ENCODE results near the gene CADM2.

The CADM2 gene

DNA sequence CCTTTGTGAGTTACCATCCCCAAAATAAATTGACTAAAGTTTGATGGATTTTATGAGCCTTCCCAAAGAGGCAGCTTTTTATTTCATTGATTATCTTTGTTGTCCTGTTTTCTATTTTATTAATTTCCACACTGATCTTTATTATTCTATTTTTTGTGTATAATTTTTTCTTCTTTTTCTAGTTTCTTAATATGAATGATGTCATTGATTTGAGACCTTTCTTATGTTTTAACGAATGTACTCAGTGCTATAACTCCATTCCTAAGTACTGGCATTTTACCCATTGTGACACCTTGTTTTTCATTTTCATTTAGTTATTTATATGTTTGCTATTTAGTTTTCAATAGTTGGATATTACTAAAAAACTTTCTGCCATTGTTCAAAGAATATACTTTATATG, 565.3 kb downstream of the CADM2 start:
- Histone ChIP-seq H3K36me3 (no peaks in the 10 kb centered on the region), H3K4me2 (no peak overlapping the region), H3K27me3 (no peaks in the 10 kb centered on the region), H3K27ac (no peak overlapping the region), H3K4me1 (no peaks in the 10 kb centered on the region), H3K4me3 (no peak overlapping the region), H4K20me1 (no peaks in the 10 kb centered on the region), H3K9ac (no peak overlapping the region), H3K9me3 (replicated peaks in 1 of 11) (no peaks in the 10 kb centered on the region)
- TF ChIP-seq Cebpa-rat (IDR thresholded peaks at IDR 0.05): no peak

DNA sequence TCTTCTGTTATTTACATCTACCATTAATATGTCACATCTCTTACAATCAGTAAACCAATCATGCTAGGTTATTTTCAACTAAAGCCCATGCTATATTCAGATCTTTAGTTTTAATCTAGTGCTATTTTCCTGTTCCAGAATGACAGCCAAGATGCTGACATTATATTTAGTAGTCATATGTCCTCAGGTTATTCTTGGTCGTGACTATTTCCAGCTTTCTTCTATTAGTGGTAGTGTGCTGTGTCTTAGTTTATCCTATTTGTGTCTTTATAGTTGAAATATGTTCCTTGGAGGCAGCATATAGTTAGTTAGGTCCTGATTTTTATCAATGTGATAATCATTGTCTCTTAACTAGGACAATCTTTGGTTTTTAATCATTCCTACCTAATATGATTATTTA, 566.5 kb downstream of the CADM2 start:
- Histone ChIP-seq H3K4me1 (no peaks in the 10 kb centered on the region), H3K27ac (no peak overlapping the region), H3K27me3 (no peaks in the 10 kb centered on the region), H3K9ac (no peak overlapping the region), H3K4me2 (no peak overlapping the region), H3K36me3 (no peaks in the 10 kb centered on the region), H3K4me3 (no peak overlapping the region), H3K9me3 (replicated peaks in 1 of 11) (no peaks in the 10 kb centered on the region), H4K20me1 (no peaks in the 10 kb centered on the region)
- no peak for TF ChIP-seq Cebpa-rat (IDR thresholded peaks at IDR 0.05)

DNA sequence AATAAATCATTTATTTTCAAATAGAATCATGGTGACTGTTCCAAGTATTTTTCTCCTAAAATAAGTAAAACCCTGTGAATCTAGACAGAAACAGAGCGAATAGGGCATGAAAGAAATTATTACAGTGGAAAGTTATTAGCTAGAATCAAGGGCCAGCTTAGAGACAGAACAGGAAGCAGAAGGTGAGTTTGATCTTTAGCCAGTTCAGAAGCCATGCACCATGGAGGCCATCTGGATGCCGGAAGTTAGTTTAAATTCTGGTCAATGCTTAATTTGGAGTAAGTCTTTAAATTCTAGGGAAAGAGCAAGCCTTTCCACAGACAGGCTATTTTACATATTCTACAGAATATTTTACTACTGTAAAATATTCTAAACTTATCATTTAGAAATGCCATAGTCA, 574.8 kb downstream of the CADM2 start:
- no peak overlapping the region for H3K9ac ChIP-seq
- H3K9me3 ChIP-seq (replicated peaks in 1 of 11): 0 out of 22 replicates have a peak, but pooled peaks cover 0 to 4% (median 0%) of the 10 kb centered on the region in 11 experiments
- H3K4me2 ChIP-seq: no peak overlapping the region
- TF ChIP-seq Cebpa-rat (IDR thresholded peaks at IDR 0.05): no peak
- H4K20me1 ChIP-seq: no peaks in the 10 kb centered on the region
- no peak overlapping the region for H3K4me3 ChIP-seq
- no peaks in the 10 kb centered on the region for H3K36me3 ChIP-seq
- H3K27me3 ChIP-seq: no peaks in the 10 kb centered on the region
- H3K4me1 ChIP-seq: peaks cover 0 to 23% (median under 1%) of the 10 kb centered on the region in 10 experiments; a peak in 7 of 20 replicates
- H3K27ac ChIP-seq: no peak overlapping the region

DNA sequence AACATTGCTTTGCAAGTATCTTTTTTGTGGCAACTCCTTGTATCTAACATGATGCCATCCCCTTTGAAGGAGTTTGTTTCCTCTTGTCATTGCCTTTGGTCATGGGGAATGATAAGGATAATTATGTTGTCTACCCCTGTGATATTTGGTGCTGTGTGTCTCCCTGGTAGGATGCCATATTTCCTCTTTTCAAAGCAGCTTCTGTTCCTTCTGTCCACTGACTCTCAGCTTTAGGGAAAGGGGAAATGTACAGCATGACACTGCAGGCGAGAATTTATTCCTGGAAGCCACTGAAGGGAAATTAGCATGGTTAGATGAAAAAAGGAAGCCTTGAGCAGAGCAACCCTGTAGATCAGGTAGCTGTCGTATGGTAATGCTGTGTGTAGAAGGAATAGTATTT, 576.7 kb downstream of the CADM2 start:
- Histone ChIP-seq H3K4me1 (peaks cover 0 to 33% (median 4%) of the 10 kb centered on the region in 10 experiments; a peak in 7 of 20 replicates), H3K36me3 (no peaks in the 10 kb centered on the region), H3K9ac (no peak overlapping the region), H3K9me3 (replicated peaks in 1 of 11) (0 out of 22 replicates have a peak, but pooled peaks cover 0 to 4% (median 0%) of the 10 kb centered on the region in 11 experiments), H3K4me2 (peak overlapping the region in 3 of 11 experiments; percentile 33 to 60 (median 58); a peak in 5 of 22 replicates), H3K4me3 (no peak overlapping the region), H4K20me1 (no peaks in the 10 kb centered on the region), H3K27me3 (no peaks in the 10 kb centered on the region), H3K27ac (peak overlapping the region in 2 of 11 experiments; percentile 18 to 23; a peak in 1 of 22 replicates)
- TF ChIP-seq Cebpa-rat (IDR thresholded peaks at IDR 0.05): no peak

DNA sequence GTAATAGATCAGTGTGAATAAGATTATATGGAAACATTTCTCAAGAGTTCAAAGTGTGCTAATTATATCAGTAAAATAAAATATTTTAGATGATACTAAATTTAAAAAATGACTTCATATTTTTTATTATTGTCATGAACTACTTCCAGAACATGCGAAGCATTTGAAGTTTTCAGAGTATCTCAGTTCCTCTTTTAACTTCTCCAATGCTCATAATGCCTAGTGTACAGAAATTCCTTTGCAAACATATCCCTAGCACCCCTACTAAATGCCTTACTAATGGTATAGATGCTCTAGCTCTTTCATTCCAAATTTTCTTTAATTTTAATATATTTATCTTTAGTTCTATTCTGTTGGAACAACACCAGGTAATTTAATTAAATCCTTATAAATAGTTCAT, 580.4 kb downstream of the CADM2 start:
- Histone ChIP-seq H3K4me1 (peaks cover 0 to 33% (median 4%) of the 10 kb centered on the region in 10 experiments; a peak in 7 of 20 replicates), H4K20me1 (no peaks in the 10 kb centered on the region), H3K27me3 (no peaks in the 10 kb centered on the region), H3K9ac (no peak overlapping the region), H3K4me2 (peak overlapping the region in 2 of 11 experiments; percentile 43 to 59; a peak in 3 of 22 replicates), H3K4me3 (no peak overlapping the region), H3K27ac (no peak overlapping the region; a peak in 1 of 22 replicates), H3K9me3 (replicated peaks in 1 of 11) (no peaks in the 10 kb centered on the region), H3K36me3 (no peaks in the 10 kb centered on the region)
- no peak for TF ChIP-seq Cebpa-rat (IDR thresholded peaks at IDR 0.05)

DNA sequence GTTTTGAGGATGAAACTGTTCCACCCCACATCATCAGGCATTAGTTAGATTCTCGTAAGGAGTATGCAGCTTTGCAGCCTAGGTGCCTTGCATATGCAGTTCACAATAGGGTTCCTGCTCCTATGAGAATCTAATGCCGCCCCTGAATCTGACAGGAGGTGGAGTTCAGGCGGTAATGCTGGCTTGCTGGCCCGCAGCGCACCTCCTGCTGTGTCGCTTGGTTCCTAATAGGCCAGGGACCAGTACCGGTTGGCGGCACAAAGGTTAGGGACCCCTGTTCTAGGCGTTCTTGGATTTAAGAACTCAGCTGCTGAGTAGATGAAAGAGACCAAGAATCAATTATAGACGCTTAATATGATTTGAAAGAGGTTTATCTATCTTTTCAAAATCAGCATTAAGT, 595.4 kb downstream of the CADM2 start:
- Histone ChIP-seq H3K4me3 (no peak overlapping the region), H3K9me3 (replicated peaks in 1 of 11) (no peaks in the 10 kb centered on the region), H3K27ac (no peak overlapping the region), H4K20me1 (no peaks in the 10 kb centered on the region), H3K36me3 (no peaks in the 10 kb centered on the region), H3K9ac (no peak overlapping the region), H3K4me1 (no peaks in the 10 kb centered on the region), H3K4me2 (no peak overlapping the region), H3K27me3 (no peaks in the 10 kb centered on the region)
- no peak for TF ChIP-seq Cebpa-rat (IDR thresholded peaks at IDR 0.05)

DNA sequence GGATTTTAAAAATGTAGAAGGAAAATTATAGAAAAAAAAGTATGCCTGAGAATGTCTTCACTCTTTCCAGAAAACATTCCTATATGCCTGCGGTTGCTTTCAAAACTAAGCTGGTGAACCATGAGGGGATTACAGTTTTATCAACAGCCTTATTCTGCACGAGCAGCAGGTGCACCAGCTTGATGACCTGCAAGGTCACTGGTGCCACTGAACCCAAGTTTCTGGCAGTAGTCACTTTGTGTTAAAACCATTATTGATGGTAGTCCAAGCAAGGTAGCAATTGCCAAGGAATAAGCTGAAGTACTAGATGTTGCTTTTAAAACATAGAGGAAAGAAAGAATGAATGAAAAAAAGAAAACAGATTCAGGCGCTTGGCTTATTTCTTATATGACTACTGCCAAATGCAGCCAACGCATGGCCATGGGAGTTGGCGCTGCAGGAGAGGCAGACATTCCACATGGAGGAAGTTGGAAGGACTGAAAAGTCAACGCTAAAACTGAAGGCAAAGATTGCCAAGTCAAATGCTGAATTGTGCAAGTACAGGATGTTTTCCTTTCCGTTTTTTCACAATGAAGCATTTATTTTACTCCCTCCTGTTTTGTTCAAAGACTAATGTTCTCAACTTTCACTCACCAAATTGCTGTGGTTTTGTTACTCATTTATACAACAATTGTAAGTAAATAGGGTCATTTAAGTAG, 601.4 kb downstream of the CADM2 start:
- no peaks in the 10 kb centered on the region for H3K9me3 ChIP-seq (replicated peaks in 1 of 11)
- no peak overlapping the region for H3K4me2 ChIP-seq
- no peak overlapping the region for H3K4me3 ChIP-seq
- no peak for TF ChIP-seq Cebpa-rat (IDR thresholded peaks at IDR 0.05)
- H3K27ac ChIP-seq: no peak overlapping the region
- no peaks in the 10 kb centered on the region for H4K20me1 ChIP-seq
- no peak overlapping the region for H3K9ac ChIP-seq
- no peaks in the 10 kb centered on the region for H3K4me1 ChIP-seq
- H3K36me3 ChIP-seq: no peaks in the 10 kb centered on the region
- no peaks in the 10 kb centered on the region for H3K27me3 ChIP-seq

DNA sequence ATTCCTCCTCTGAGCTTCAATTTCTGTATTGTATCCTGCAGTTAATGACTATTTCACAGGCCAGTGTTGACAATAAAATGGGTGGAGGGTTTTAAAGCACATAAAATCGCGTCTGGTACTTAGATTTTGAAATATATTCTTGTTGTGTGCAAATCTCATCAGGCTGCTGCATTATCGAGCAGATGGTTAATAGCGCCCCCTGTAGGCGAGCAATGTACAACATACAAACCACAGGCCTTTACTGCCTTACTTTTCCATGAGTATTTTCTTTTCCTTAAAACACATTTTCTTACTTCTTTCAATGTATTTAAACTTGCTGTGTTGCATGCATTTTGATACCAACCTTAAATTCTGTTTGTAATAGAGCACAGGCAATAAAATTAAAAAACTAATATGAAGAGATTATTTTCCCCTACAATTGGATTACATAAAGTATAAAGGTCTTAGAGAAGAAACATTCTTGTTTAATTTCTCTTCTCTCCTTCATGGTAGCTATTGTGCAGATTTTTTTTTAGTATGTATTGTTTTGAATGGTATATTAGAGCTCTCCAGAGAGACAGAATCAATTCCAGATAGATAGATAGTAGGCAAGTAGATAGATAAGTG, 608.4 kb downstream of the CADM2 start:
- Histone ChIP-seq H3K9me3 (replicated peaks in 1 of 11) (no peaks in the 10 kb centered on the region), H3K9ac (no peak overlapping the region), H3K36me3 (no peaks in the 10 kb centered on the region), H3K4me2 (no peak overlapping the region), H4K20me1 (no peaks in the 10 kb centered on the region), H3K4me3 (no peak overlapping the region), H3K27me3 (no peaks in the 10 kb centered on the region), H3K27ac (no peak overlapping the region), H3K4me1 (peaks cover 0 to 6% (median 0%) of the 10 kb centered on the region in 10 experiments; a peak in 2 of 20 replicates)
- TF ChIP-seq Cebpa-rat (IDR thresholded peaks at IDR 0.05): no peak

DNA sequence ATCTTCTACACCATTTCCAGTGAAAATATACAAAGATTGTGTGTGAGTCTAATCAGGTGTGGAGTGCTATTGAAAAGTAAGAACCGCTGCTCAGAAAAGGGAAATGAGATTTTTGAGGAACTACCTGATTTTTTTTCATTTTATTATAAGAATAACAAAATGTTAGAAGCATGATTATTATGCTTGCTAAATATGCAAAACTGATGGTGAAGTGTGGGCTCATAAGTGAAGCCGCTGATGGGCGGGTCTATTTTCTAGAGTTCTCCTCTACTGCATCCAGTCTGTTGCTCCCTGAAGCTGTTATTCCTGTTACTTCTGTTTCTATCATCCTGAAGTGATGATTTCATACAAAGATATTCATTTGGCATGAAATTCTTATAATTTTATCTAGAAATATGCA, 612.0 kb downstream of the CADM2 start:
- Histone ChIP-seq H3K27ac (no peak overlapping the region), H3K4me1 (peaks cover 0 to 6% (median 0%) of the 10 kb centered on the region in 10 experiments; a peak in 2 of 20 replicates), H3K27me3 (no peaks in the 10 kb centered on the region), H3K36me3 (no peaks in the 10 kb centered on the region), H4K20me1 (no peaks in the 10 kb centered on the region), H3K9me3 (replicated peaks in 1 of 11) (no peaks in the 10 kb centered on the region), H3K9ac (no peak overlapping the region), H3K4me3 (no peak overlapping the region), H3K4me2 (no peak overlapping the region)
- no peak for TF ChIP-seq Cebpa-rat (IDR thresholded peaks at IDR 0.05)

Data from BLaER1 treated with 17β-estradiol and CSF1 and Interleukin-3, amounts not matched to agents 10 nM and 100 nM (cell line).